ENCODE data around the gene BCL2.

GRCh38 chr18:63344263-63344662, 24.7 kb upstream of the BCL2 start:
- TF ChIP-seq POLR2AphosphoS5 (IDR thresholded peaks at IDR 0.05) (no peak), CTCF (IDR thresholded peaks at IDR 0.05) (no peak)

Measured in transverse colon (tissue), 4 donors.